Measurements from ENCODE around the gene PRSS33.

DNA sequence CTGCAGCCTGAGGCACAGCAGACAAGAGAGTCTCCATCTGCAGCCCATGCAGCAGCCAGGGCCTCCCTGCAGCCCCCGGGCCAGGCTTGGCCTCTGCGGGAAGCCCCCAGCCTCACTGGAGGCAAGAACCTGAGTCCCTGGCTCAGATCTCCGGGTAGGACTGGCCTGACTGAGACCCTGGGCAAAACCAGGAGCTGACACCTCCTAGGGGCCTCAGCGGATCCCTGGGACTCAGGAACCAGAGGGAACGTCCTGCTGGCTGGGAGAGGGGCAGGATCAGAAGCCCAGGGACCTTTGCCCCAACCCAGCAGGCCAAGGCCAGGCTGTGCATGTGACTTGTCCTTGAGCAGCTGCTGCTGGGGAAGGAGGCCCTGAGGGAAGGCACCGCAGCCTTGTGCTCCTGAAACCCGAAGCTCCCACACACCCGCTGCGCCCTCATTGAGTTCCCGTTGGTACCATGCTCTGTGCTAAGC is 28.0 kb upstream of the PRSS33 start:
- TF ChIP-seq POLR2A (IDR thresholded peaks at IDR 0.05) (no peak), POLR2AphosphoS5 (IDR thresholded peaks at IDR 0.05) (no peak)
